ENCODE results near the gene SERGEF.

Gene SERGEF

GRCh38 chr11:17744151-17744940, 268.5 kb downstream of the SERGEF start:
- no peak for DNase-seq

- DNase-seq: no peak
These were observed 269.1 kb downstream of the SERGEF start for GRCh38 chr11:17743808-17744119.

GRCh38 chr11:17743026-17743807, 269.6 kb downstream of the SERGEF start:
- no peak for DNase-seq

- DNase-seq: no peak
These were observed 270.8 kb downstream of the SERGEF start for GRCh38 chr11:17742019-17742418.

GRCh38 chr11:17741487-17741886, 271.4 kb downstream of the SERGEF start:
- no peak for DNase-seq

GRCh38 chr11:17740649-17741235, 272.1 kb downstream of the SERGEF start:
- no peak for DNase-seq

- DNase-seq: no peak
These were observed 272.9 kb downstream of the SERGEF start for GRCh38 chr11:17739945-17740338.

- DNase-seq: no peak
These were observed 274.5 kb downstream of the SERGEF start for GRCh38 chr11:17738151-17738973.
